22Rv1 (cell line): ENCODE data around the gene CST1.

Source experiments
- ZFX ChIP-seq: fragments of 450-650 bp; IDR thresholded peaks from 2 replicates; pipeline ENCODE4 v1.6.1; 2017; ENCODE audit warnings: antibody characterized with exemption, borderline replicate concordance
- TF ChIP-seq, protein P1 (sequence below): fragments of 450-650 bp; IDR thresholded peaks from 2 replicates; pipeline ENCODE4 v1.5.1; 2017; ENCODE audit warnings: mild to moderate bottlenecking

- TF ChIP-seq, protein P1, sequence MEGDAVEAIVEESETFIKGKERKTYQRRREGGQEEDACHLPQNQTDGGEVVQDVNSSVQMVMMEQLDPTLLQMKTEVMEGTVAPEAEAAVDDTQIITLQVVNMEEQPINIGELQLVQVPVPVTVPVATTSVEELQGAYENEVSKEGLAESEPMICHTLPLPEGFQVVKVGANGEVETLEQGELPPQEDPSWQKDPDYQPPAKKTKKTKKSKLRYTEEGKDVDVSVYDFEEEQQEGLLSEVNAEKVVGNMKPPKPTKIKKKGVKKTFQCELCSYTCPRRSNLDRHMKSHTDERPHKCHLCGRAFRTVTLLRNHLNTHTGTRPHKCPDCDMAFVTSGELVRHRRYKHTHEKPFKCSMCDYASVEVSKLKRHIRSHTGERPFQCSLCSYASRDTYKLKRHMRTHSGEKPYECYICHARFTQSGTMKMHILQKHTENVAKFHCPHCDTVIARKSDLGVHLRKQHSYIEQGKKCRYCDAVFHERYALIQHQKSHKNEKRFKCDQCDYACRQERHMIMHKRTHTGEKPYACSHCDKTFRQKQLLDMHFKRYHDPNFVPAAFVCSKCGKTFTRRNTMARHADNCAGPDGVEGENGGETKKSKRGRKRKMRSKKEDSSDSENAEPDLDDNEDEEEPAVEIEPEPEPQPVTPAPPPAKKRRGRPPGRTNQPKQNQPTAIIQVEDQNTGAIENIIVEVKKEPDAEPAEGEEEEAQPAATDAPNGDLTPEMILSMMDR: no peak
- no peak for TF ChIP-seq ZFX
These were observed 23.7 kb downstream of the CST1 start for GRCh38 chr20:23727016-23727415.
